Measurements from ENCODE around the gene CEBPA.

Gene CEBPA

DNA sequence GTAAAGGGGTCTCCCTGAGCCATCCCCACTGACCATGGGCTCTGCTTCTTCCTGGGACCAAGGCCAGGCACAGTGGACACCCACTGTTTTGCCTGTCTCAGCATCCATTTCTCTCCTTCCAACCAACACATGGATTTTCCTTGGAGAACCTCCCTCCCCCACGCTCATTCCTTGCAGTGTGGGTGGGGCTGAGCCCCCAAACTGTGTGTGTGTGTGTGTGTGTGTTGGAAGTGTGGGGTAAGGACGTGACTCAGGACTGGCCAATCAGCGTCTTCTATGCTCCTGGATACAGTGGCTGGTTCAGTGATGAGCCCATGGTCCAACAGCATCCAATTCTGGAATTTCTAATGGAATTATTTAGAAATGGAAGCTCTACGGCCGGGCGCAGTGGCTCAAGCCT lies 18.7 kb downstream of the CEBPA start:
- DNase-seq = no peak
- Histone ChIP-seq H3K4me2 (ENCODE audit: low read depth, low read length) (no peak overlapping the region), H3K36me3 (replicated peaks; ENCODE audit: insufficient read depth, low read length) (no peaks in the 10 kb centered on the region), H3K9ac (ENCODE audit: low read length) (no peak overlapping the region), H3K27me3 (replicated peaks; ENCODE audit: insufficient read depth, low read length) (peaks cover 66% of the 10 kb centered on the region), H3K9me2 (replicated peaks; ENCODE audit: insufficient read depth, low read length) (no peaks in the 10 kb centered on the region), H2AFZ (ENCODE audit: low read length) (no peak overlapping the region), H3K27ac (ENCODE audit: low read length) (no peak overlapping the region), H3K4me1 (ENCODE audit: low read length) (no peaks in the 10 kb centered on the region), H3F3A (ENCODE audit: insufficient read depth, low read length) (no peaks in the 10 kb centered on the region), H3K79me2 (ENCODE audit: low read length) (no peaks in the 10 kb centered on the region), H3K9me3 (replicated peaks; ENCODE audit: insufficient read depth, low read length) (no peaks in the 10 kb centered on the region), H3K4me3 (ENCODE audit: low read length) (no peak overlapping the region), H4K20me1 (ENCODE audit: insufficient read depth, low read length) (no peaks in the 10 kb centered on the region)
- TF ChIP-seq EZH2phosphoT487 (IDR thresholded peaks at IDR 0.05; ENCODE audit: low read length) = no peak
- TF ChIP-seq, protein P1, sequence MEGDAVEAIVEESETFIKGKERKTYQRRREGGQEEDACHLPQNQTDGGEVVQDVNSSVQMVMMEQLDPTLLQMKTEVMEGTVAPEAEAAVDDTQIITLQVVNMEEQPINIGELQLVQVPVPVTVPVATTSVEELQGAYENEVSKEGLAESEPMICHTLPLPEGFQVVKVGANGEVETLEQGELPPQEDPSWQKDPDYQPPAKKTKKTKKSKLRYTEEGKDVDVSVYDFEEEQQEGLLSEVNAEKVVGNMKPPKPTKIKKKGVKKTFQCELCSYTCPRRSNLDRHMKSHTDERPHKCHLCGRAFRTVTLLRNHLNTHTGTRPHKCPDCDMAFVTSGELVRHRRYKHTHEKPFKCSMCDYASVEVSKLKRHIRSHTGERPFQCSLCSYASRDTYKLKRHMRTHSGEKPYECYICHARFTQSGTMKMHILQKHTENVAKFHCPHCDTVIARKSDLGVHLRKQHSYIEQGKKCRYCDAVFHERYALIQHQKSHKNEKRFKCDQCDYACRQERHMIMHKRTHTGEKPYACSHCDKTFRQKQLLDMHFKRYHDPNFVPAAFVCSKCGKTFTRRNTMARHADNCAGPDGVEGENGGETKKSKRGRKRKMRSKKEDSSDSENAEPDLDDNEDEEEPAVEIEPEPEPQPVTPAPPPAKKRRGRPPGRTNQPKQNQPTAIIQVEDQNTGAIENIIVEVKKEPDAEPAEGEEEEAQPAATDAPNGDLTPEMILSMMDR (IDR thresholded peaks at IDR 0.05; ENCODE audit: low read length) = no peak
- no peak for TF ChIP-seq EZH2 (optimal IDR thresholded peaks at IDR 0.05; ENCODE audit: low read depth, low read length)

DNA sequence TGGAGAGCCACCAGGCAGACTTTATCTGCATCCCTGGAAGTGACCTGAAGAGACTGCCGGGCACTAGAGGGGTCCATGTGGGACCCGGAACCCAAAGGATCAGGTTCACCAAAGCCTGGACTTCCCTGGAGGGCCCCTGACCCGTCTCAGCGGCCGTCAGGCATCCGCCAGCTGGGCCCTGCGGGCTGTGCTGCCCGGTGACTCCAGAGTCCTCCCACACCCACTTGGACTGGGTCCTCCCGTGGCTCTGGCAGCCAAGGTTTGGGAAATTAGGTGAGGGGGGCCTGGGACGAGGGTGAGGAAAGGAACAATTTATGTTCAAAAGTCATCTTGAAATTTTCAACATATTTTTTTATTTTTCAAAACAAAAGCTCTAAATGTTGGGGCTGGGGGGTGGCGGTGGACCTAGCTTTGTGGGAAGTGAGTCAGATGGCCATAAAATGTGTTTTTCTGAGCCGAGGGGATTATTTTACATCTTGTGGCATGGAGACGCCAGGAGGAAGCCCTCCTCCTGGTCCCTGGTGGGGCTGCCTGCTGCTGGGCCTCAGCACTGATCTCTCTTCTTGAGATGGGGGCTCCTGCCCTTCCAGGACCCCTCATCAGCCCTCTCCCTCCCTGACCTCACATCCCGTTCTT lies 20.2 kb downstream of the CEBPA start:
- Histone ChIP-seq H3K4me3 (ENCODE audit: low read length) (no peak overlapping the region), H3K9me3 (replicated peaks; ENCODE audit: insufficient read depth, low read length) (no peaks in the 10 kb centered on the region), H3K36me3 (replicated peaks; ENCODE audit: insufficient read depth, low read length) (no peaks in the 10 kb centered on the region), H2AFZ (ENCODE audit: low read length) (no peak overlapping the region), H3F3A (ENCODE audit: insufficient read depth, low read length) (no peaks in the 10 kb centered on the region), H3K27me3 (replicated peaks; ENCODE audit: insufficient read depth, low read length) (peaks cover 66% of the 10 kb centered on the region), H3K4me2 (ENCODE audit: low read depth, low read length) (no peak overlapping the region), H3K4me1 (ENCODE audit: low read length) (no peaks in the 10 kb centered on the region), H3K9me2 (replicated peaks; ENCODE audit: insufficient read depth, low read length) (no peaks in the 10 kb centered on the region), H3K27ac (ENCODE audit: low read length) (no peak overlapping the region), H4K20me1 (ENCODE audit: insufficient read depth, low read length) (no peaks in the 10 kb centered on the region), H3K79me2 (ENCODE audit: low read length) (no peaks in the 10 kb centered on the region), H3K9ac (ENCODE audit: low read length) (no peak overlapping the region)
- TF ChIP-seq EZH2phosphoT487 (IDR thresholded peaks at IDR 0.05; ENCODE audit: low read length) (no peak), EZH2 (optimal IDR thresholded peaks at IDR 0.05; ENCODE audit: low read depth, low read length) (no peak)
- TF ChIP-seq, protein P1 (IDR thresholded peaks at IDR 0.05; ENCODE audit: low read length) = no peak
- DNase-seq = no peak

DNA sequence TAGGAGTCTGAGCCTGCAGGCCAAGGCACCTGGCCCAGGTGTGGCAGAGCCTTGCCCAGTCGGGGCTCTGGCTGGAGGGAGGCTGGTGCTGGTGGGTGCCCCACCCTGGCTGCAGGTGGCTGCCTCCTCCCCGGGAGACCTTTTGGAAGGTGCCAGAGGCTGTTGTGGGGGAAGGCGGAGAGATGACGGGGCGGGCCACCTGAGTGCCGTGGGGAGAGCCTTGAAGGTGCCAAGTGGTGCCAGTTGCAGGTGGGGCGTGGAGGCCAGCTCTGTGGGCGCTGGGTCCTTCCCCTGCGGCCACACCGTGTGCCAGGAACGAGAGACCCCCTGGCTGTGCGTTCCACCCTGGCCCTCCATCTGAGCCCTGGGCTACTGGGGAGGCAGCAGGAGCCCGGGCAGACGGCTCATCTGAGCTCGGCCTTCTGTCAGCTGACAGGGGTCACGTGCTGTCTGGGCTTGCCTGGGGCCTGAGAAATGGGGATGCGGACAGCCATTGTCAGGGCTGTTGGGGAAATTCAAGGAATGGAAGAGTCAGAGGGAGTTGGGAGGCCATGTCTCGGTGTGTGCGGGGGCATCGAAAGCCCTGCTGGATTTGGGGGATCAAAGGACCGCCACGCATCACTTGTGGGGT lies 20.9 kb downstream of the CEBPA start:
- Histone ChIP-seq H3K9me3 (replicated peaks; ENCODE audit: insufficient read depth, low read length) (no peaks in the 10 kb centered on the region), H3F3A (ENCODE audit: insufficient read depth, low read length) (no peaks in the 10 kb centered on the region), H3K4me2 (ENCODE audit: low read depth, low read length) (no peak overlapping the region), H3K4me1 (ENCODE audit: low read length) (no peaks in the 10 kb centered on the region), H3K36me3 (replicated peaks; ENCODE audit: insufficient read depth, low read length) (no peaks in the 10 kb centered on the region), H3K9me2 (replicated peaks; ENCODE audit: insufficient read depth, low read length) (no peaks in the 10 kb centered on the region), H4K20me1 (ENCODE audit: insufficient read depth, low read length) (no peaks in the 10 kb centered on the region), H2AFZ (ENCODE audit: low read length) (no peak overlapping the region), H3K9ac (ENCODE audit: low read length) (no peak overlapping the region), H3K4me3 (ENCODE audit: low read length) (no peak overlapping the region), H3K27ac (ENCODE audit: low read length) (no peak overlapping the region), H3K79me2 (ENCODE audit: low read length) (no peaks in the 10 kb centered on the region), H3K27me3 (replicated peaks; ENCODE audit: insufficient read depth, low read length) (peaks cover 65% of the 10 kb centered on the region)
- TF ChIP-seq, protein P1 (IDR thresholded peaks at IDR 0.05; ENCODE audit: low read length) = no peak
- no peak for TF ChIP-seq EZH2 (optimal IDR thresholded peaks at IDR 0.05; ENCODE audit: low read depth, low read length)
- TF ChIP-seq EZH2phosphoT487 (IDR thresholded peaks at IDR 0.05; ENCODE audit: low read length) = no peak
- DNase-seq = no peak
